Measurements from ENCODE around the gene RIMS3. TPM values are rescaled to one million over a fixed set of nuclear protein-coding genes. Genes with fewer than 3 reads are reported as not detected.

Gene RIMS3
- total RNA-seq, 1 donor from 2014 or later: 12.9 TPM

GRCh38 chr1:40676501-40676900 is 11.0 kb upstream of the RIMS3 start:
- no peak overlapping the region for H3K27ac Mint-ChIP-seq
- no peak for TF ChIP-seq CTCF (IDR thresholded peaks at IDR 0.05; ENCODE audit: unreplicated experiment)

GRCh38 chr1:40673452-40673851 is 8.0 kb upstream of the RIMS3 start:
- peaks cover 7% of the 10 kb centered on the region for H3K27me3 Mint-ChIP-seq (ENCODE audit: low read depth)
- no peaks in the 10 kb centered on the region for H3K9me3 Mint-ChIP-seq
- no peaks in the 10 kb centered on the region for H3K4me1 Mint-ChIP-seq
- no peaks in the 10 kb centered on the region for H3K36me3 Mint-ChIP-seq
- TF ChIP-seq CTCF (IDR thresholded peaks at IDR 0.05; ENCODE audit: unreplicated experiment): no peak
- H3K4me3 Mint-ChIP-seq: no peak overlapping the region
- no peak for DNase-seq (ENCODE audit: low spot score in 2 of 2, unreplicated experiment in 2 of 2)
- no peak overlapping the region for H3K27ac Mint-ChIP-seq

More at GRCh38 chr1:40676501-40676900, 11.0 kb upstream of the RIMS3 start:
- no peak for DNase-seq (ENCODE audit: low spot score in 2 of 2, unreplicated experiment in 2 of 2)
- no peaks in the 10 kb centered on the region for H3K4me1 Mint-ChIP-seq
- no peak overlapping the region for H3K4me3 Mint-ChIP-seq
- no peaks in the 10 kb centered on the region for H3K9me3 Mint-ChIP-seq
- no peaks in the 10 kb centered on the region for H3K36me3 Mint-ChIP-seq
- no peaks in the 10 kb centered on the region for H3K27me3 Mint-ChIP-seq (ENCODE audit: low read depth)

GRCh38 chr1:40668769-40669525 is 3.5 kb upstream of the RIMS3 start:
- no peaks in the 10 kb centered on the region for H3K9me3 Mint-ChIP-seq
- H3K27me3 Mint-ChIP-seq (ENCODE audit: low read depth): peaks cover 7% of the 10 kb centered on the region
- peaks cover 4% of the 10 kb centered on the region for H3K4me1 Mint-ChIP-seq
- peak; percentile 80 for TF ChIP-seq CTCF (IDR thresholded peaks at IDR 0.05; ENCODE audit: unreplicated experiment)
- peak; percentile 63 to 88 for DNase-seq (ENCODE audit: low spot score in 2 of 2, unreplicated experiment in 2 of 2)
- no peaks in the 10 kb centered on the region for H3K36me3 Mint-ChIP-seq
- no peak overlapping the region for H3K27ac Mint-ChIP-seq
- peak overlapping the region; percentile 13 for H3K4me3 Mint-ChIP-seq

GRCh38 chr1:40664791-40665190 is 691 bp downstream of the RIMS3 start:
- H3K4me3 Mint-ChIP-seq: peak overlapping the region; percentile 81

GRCh38 chr1:40664167-40664537 is 1.3 kb downstream of the RIMS3 start:
- Mint-ChIP-seq H3K27me3 (ENCODE audit: low read depth) (no peaks in the 10 kb centered on the region), H3K4me3 (peak overlapping the region; percentile 81), H3K27ac (no peak overlapping the region), H3K4me1 (peaks cover 23% of the 10 kb centered on the region), H3K36me3 (no peaks in the 10 kb centered on the region), H3K9me3 (no peaks in the 10 kb centered on the region)
- DNase-seq (ENCODE audit: low spot score in 2 of 2, unreplicated experiment in 2 of 2): no peak
- TF ChIP-seq CTCF (IDR thresholded peaks at IDR 0.05; ENCODE audit: unreplicated experiment): no peak

More at GRCh38 chr1:40664791-40665190, 691 bp downstream of the RIMS3 start:
- no peak for DNase-seq (ENCODE audit: low spot score in 2 of 2, unreplicated experiment in 2 of 2)
- no peaks in the 10 kb centered on the region for H3K36me3 Mint-ChIP-seq
- H3K9me3 Mint-ChIP-seq: no peaks in the 10 kb centered on the region
- peaks cover 23% of the 10 kb centered on the region for H3K4me1 Mint-ChIP-seq
- no peak for TF ChIP-seq CTCF (IDR thresholded peaks at IDR 0.05; ENCODE audit: unreplicated experiment)
- peaks cover 4% of the 10 kb centered on the region for H3K27me3 Mint-ChIP-seq (ENCODE audit: low read depth)
- H3K27ac Mint-ChIP-seq: no peak overlapping the region

All from mesothelial cell of epicardium (in vitro differentiated cells).